ENCODE measurements around the gene AIPL1.

- TF ChIP-seq CTCF (IDR thresholded peaks at IDR 0.05), result no peak
- no peak for TF ChIP-seq EP300 (IDR thresholded peaks at IDR 0.05)
- TF ChIP-seq POLR2A (IDR thresholded peaks at IDR 0.05), result no peak
- no peak for TF ChIP-seq POLR2AphosphoS5 (IDR thresholded peaks at IDR 0.05)
Measured at GRCh38 chr17:6477831-6478383, 43.0 kb upstream of the AIPL1 start.
